Adrenal gland (tissue), 5 donors: ENCODE data around the gene OTUB1.

Experiments used
- POLR2A ChIP-seq, 2 donors: fragments of 450-650 bp; IDR thresholded peaks; one replicate each; pipeline ENCODE4 v1.6.1; 2017; ENCODE audit warnings: antibody characterized with exemption in 2 of 2, mild to moderate bottlenecking in 2 of 2, moderate library complexity in 1 of 2
- TF ChIP-seq, protein P1 (sequence below), 6 experiments: fragments of 450-650 bp in 4 of 6; fragments of 200-600 bp in 2 of 6; sonication (generic) in 1 of 6; IDR thresholded peaks; 1 replicate in 5 of 6; 2 replicates in 1 of 6; pipeline versions ENCODE4 v1.5.1 to v1.8.0; 2016 to 2021; ENCODE audit warnings: antibody characterized with exemption in 6 of 6, mild to moderate bottlenecking in 2 of 6, moderate library complexity in 1 of 6
- donor health status: DM: no; HTN: no; CAD: no.

DNA sequence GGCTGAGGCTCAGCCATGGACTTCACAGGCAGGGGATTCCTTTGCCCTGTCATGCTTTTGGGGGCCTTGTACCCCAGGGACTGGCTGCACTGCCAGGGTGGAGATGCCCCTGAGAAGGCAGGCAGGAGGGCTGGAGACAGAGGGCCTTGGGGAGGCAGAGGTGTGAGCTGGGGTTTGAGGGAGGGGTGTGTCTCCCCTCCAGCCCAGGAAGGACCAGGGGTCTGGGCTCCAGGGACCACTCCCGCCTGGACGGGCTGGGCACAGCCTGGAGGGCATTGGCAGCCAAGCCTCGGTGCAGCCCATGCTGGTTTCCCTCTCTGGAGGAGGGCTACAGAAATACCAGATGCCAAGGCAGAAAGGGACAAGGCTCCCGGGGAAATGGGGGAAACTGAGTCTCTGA lies 19.5 kb downstream of the OTUB1 start:
- TF ChIP-seq, protein P1, sequence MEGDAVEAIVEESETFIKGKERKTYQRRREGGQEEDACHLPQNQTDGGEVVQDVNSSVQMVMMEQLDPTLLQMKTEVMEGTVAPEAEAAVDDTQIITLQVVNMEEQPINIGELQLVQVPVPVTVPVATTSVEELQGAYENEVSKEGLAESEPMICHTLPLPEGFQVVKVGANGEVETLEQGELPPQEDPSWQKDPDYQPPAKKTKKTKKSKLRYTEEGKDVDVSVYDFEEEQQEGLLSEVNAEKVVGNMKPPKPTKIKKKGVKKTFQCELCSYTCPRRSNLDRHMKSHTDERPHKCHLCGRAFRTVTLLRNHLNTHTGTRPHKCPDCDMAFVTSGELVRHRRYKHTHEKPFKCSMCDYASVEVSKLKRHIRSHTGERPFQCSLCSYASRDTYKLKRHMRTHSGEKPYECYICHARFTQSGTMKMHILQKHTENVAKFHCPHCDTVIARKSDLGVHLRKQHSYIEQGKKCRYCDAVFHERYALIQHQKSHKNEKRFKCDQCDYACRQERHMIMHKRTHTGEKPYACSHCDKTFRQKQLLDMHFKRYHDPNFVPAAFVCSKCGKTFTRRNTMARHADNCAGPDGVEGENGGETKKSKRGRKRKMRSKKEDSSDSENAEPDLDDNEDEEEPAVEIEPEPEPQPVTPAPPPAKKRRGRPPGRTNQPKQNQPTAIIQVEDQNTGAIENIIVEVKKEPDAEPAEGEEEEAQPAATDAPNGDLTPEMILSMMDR (IDR thresholded peaks at IDR 0.05) = no peak
- no peak for TF ChIP-seq POLR2A (IDR thresholded peaks at IDR 0.05)
